Neuron (in vitro differentiated cells): ENCODE measurements around the gene GP2.

Experiments used
- H2AFZ ChIP-seq: one replicate; pipeline ENCODE4 v1.6.1; 2013; ENCODE audit warnings: low read depth, mild to moderate bottlenecking, inconsistent platforms, low read length, moderate library complexity
- H3K27me3 ChIP-seq: one replicate; pipeline ENCODE4 v1.6.1; 2013; ENCODE audit warnings: low read length; ENCODE audit not compliant: insufficient read depth
- H3K36me3 ChIP-seq: one replicate; pipeline ENCODE4 v1.6.1; 2013; ENCODE audit warnings: low read length; ENCODE audit not compliant: insufficient read depth
- H3K4me1 ChIP-seq: one replicate; pipeline ENCODE4 v1.6.1; 2013; ENCODE audit warnings: low read length; ENCODE audit not compliant: insufficient read depth
- H3K4me3 ChIP-seq: 2 replicates; pipeline ENCODE4 v1.5.1; 2013; ENCODE audit warnings: mild to moderate bottlenecking, low read length, moderate library complexity
- H3K9me3 ChIP-seq: one replicate; pipeline ENCODE4 v1.6.1; 2013; ENCODE audit warnings: low read length

GP2 gene

GRCh38 chr16:20309786-20310185 is 17.5 kb downstream of the GP2 start:
- no peaks in the 10 kb centered on the region for H3K4me1 ChIP-seq
- no peaks in the 10 kb centered on the region for H3K27me3 ChIP-seq
- no peaks in the 10 kb centered on the region for H3K9me3 ChIP-seq
- H3K36me3 ChIP-seq = no peaks in the 10 kb centered on the region
- no peak overlapping the region for H3K4me3 ChIP-seq
- H2AFZ ChIP-seq = no peak overlapping the region

GRCh38 chr16:20308801-20309590 is 18.3 kb downstream of the GP2 start:
- Histone ChIP-seq H3K4me3 (no peak overlapping the region), H3K27me3 (no peaks in the 10 kb centered on the region), H3K36me3 (no peaks in the 10 kb centered on the region), H3K4me1 (no peaks in the 10 kb centered on the region), H2AFZ (no peak overlapping the region), H3K9me3 (no peaks in the 10 kb centered on the region)

GRCh38 chr16:20308266-20308665 is 19.0 kb downstream of the GP2 start:
- Histone ChIP-seq H3K27me3 (no peaks in the 10 kb centered on the region), H3K36me3 (no peaks in the 10 kb centered on the region), H2AFZ (no peak overlapping the region), H3K4me3 (no peak overlapping the region), H3K4me1 (no peaks in the 10 kb centered on the region), H3K9me3 (no peaks in the 10 kb centered on the region)

- no peaks in the 10 kb centered on the region for H3K27me3 ChIP-seq
- H3K9me3 ChIP-seq = no peaks in the 10 kb centered on the region
- no peak overlapping the region for H3K4me3 ChIP-seq
- no peaks in the 10 kb centered on the region for H3K36me3 ChIP-seq
- no peaks in the 10 kb centered on the region for H3K4me1 ChIP-seq
- no peak overlapping the region for H2AFZ ChIP-seq
These were observed 19.5 kb downstream of the GP2 start for GRCh38 chr16:20307791-20308190.

- no peak overlapping the region for H2AFZ ChIP-seq
- H3K27me3 ChIP-seq = no peaks in the 10 kb centered on the region
- no peaks in the 10 kb centered on the region for H3K36me3 ChIP-seq
- no peaks in the 10 kb centered on the region for H3K4me1 ChIP-seq
- H3K4me3 ChIP-seq = no peak overlapping the region
- H3K9me3 ChIP-seq = no peaks in the 10 kb centered on the region
These were observed 20.1 kb downstream of the GP2 start for GRCh38 chr16:20307240-20307671.

- Histone ChIP-seq H3K27me3 (no peaks in the 10 kb centered on the region), H3K4me1 (no peaks in the 10 kb centered on the region), H3K9me3 (no peaks in the 10 kb centered on the region), H3K4me3 (no peak overlapping the region), H2AFZ (no peak overlapping the region), H3K36me3 (no peaks in the 10 kb centered on the region)
These were observed 20.9 kb downstream of the GP2 start for GRCh38 chr16:20306401-20306800.

GRCh38 chr16:20303012-20303411 is 24.3 kb downstream of the GP2 start:
- H2AFZ ChIP-seq = no peak overlapping the region
- no peaks in the 10 kb centered on the region for H3K9me3 ChIP-seq
- H3K4me1 ChIP-seq = no peaks in the 10 kb centered on the region
- H3K36me3 ChIP-seq = no peaks in the 10 kb centered on the region
- no peak overlapping the region for H3K4me3 ChIP-seq
- H3K27me3 ChIP-seq = no peaks in the 10 kb centered on the region

- Histone ChIP-seq H3K9me3 (no peaks in the 10 kb centered on the region), H2AFZ (no peak overlapping the region), H3K4me3 (no peak overlapping the region), H3K27me3 (no peaks in the 10 kb centered on the region), H3K4me1 (no peaks in the 10 kb centered on the region), H3K36me3 (no peaks in the 10 kb centered on the region)
These were observed 24.9 kb downstream of the GP2 start for GRCh38 chr16:20302389-20302788.

- H3K36me3 ChIP-seq = no peaks in the 10 kb centered on the region
- no peak overlapping the region for H2AFZ ChIP-seq
- H3K4me1 ChIP-seq = no peaks in the 10 kb centered on the region
- no peaks in the 10 kb centered on the region for H3K9me3 ChIP-seq
- no peak overlapping the region for H3K4me3 ChIP-seq
- H3K27me3 ChIP-seq = no peaks in the 10 kb centered on the region
These were observed 25.5 kb downstream of the GP2 start for GRCh38 chr16:20301840-20302239.

- no peaks in the 10 kb centered on the region for H3K4me1 ChIP-seq
- no peaks in the 10 kb centered on the region for H3K9me3 ChIP-seq
- no peaks in the 10 kb centered on the region for H3K36me3 ChIP-seq
- H3K27me3 ChIP-seq = no peaks in the 10 kb centered on the region
- H3K4me3 ChIP-seq = no peak overlapping the region
- no peak overlapping the region for H2AFZ ChIP-seq
These were observed 26.8 kb downstream of the GP2 start for GRCh38 chr16:20300312-20301097.

- H3K9me3 ChIP-seq = no peaks in the 10 kb centered on the region
- H2AFZ ChIP-seq = no peak overlapping the region
- no peak overlapping the region for H3K4me3 ChIP-seq
- no peaks in the 10 kb centered on the region for H3K4me1 ChIP-seq
- H3K27me3 ChIP-seq = no peaks in the 10 kb centered on the region
- no peaks in the 10 kb centered on the region for H3K36me3 ChIP-seq
These were observed 28.9 kb downstream of the GP2 start for GRCh38 chr16:20298452-20298851.

- Histone ChIP-seq H3K9me3 (no peaks in the 10 kb centered on the region), H3K27me3 (no peaks in the 10 kb centered on the region), H3K4me3 (no peak overlapping the region), H3K36me3 (no peaks in the 10 kb centered on the region), H2AFZ (no peak overlapping the region), H3K4me1 (peaks cover 4% of the 10 kb centered on the region)
These were observed 35.8 kb downstream of the GP2 start for GRCh38 chr16:20291208-20292206.

GRCh38 chr16:20289571-20289970 is 37.7 kb downstream of the GP2 start:
- no peak overlapping the region for H3K4me3 ChIP-seq
- no peaks in the 10 kb centered on the region for H3K36me3 ChIP-seq
- peaks cover 4% of the 10 kb centered on the region for H3K4me1 ChIP-seq
- no peaks in the 10 kb centered on the region for H3K27me3 ChIP-seq
- no peaks in the 10 kb centered on the region for H3K9me3 ChIP-seq
- no peak overlapping the region for H2AFZ ChIP-seq
